GM19099 (cell line): ENCODE data around the gene EPB41L5.

Experiments used
- POLR2A ChIP-seq: IDR thresholded peaks from 3 replicates; pipeline ENCODE4 v1.6.1; 2011; ENCODE audit warnings: low read depth; ENCODE audit not compliant: insufficient read length; ENCODE audit errors: extremely low read depth

EPB41L5 gene

DNA sequence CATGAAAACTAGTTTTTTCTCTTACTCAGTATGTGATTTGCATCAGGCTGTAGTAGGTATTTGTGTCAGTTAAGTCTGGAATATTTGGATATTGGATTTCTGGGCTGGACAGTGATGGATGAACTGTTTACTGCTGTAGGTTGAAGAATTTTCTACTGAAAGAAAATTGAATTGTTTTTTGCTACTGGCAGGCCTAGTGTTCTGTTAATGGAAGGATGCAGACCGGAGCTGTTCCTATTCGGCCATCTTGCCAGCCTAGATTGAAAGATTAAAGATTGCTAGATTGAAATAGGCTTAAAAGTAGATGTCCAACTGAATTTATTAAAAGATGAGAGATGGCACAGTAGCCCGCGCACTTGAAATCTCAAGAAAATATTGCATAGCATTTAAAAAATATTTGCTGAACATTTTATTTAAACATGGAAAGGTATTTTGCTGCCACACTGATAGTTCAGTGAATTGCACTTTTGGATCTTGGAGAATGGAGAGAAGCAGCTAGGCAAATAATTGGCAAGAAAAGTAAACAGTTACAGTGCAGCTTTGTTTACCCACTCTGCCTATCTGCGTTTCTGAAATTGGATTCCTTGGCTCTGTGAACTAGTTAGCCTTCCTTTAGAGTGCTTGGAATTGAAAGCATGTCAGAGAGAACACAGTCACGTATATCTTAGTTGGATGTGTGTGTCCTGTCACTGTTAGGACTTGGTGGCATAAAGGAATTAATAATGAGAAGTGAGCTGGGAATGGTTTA lies 54.1 kb downstream of the EPB41L5 start:
- TF ChIP-seq POLR2A: no peak

DNA sequence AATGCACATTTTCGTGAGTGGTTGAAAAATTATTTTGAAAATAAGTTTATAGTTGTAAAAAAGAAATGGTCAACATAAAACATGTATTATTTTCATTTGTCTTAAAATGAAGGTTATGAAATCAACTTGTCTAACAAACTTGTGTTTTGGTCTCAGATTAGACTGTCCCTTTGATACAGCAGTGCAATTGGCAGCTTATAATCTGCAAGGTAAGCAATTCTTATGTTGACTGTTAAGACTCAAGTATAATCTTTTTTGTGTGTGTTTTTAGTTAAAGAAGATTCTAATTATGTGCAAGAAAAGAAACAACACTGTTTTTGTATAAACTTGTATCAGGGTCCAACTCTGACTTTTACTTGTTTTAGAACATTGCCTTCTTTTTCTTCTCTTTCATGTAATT lies 62.7 kb downstream of the EPB41L5 start:
- TF ChIP-seq POLR2A: no peak

DNA sequence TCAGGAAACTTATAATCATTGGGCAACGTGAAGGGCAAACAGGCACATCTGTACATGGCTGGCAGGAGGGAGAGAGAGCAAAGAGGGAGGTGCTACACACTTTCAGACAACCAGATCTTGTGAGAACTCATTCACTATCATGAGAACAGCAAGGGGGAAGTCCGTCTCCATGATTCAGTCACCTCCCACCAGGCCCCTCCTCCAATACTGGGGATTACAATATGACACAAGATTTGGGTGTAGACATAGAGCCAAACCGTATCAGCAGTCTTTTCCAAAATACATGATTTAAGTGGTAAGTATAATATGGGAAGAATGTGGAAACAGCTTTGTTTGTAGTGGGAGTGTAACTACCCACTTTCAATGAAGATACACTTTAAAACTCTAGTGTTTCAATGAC lies 65.0 kb downstream of the EPB41L5 start:
- TF ChIP-seq POLR2A: no peak

DNA sequence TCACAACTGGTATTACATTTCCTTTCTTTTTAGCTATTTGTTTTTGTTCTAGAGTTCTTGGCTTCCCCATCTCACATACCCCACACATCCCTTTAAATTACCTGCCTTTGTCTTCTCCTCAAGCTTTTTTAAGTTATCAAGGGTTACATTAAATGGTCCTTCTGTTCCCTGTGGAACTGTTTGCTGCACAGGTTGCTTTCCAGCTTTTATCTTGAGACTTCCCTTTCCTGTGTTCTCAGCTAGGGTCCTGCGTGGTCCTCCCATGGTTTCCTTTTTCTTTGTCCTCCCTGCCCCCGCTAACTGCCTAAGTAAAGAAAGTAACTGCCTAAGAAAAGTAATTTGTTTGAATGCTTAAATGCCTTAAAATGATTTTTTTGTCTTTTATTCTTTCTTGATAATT lies 66.8 kb downstream of the EPB41L5 start:
- TF ChIP-seq POLR2A: no peak

DNA sequence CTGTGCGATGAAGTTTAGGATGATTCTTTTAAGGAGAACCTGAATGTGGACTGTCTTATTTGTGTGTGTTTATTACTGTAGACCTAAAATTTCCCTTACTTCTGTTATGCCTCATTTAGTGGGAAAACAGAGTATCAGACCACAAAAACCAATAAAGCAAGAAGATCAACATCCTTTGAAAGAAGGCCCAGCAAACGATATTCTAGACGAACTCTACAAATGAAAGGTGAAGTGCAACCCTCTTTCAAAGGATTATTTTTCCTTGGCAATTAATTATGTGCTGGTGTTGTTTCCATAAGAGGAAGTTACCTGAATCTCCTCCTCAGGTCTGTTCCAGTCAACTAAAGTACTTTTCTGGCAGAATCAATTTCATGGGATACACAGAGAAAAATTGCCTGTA lies 78.6 kb downstream of the EPB41L5 start:
- TF ChIP-seq POLR2A: no peak

DNA sequence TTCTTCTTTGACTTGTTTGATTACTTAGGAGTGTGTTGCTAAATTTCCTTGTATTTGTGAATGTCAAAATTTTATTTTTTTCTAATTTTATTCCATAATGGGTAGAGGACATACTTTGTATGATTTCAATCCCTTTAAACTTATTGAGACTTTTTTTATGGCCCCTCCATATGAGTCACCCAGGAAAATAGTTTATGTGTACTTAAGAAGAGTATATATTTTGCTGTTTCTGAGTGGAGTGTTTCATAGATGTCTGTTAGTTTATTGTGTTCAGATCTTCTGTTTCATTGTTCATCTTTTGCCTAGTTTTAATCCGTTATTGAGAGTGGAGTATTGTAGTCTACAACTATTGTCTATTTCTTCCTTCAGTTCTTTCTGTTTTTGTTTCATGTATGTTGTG lies 81.9 kb downstream of the EPB41L5 start:
- TF ChIP-seq POLR2A: no peak

DNA sequence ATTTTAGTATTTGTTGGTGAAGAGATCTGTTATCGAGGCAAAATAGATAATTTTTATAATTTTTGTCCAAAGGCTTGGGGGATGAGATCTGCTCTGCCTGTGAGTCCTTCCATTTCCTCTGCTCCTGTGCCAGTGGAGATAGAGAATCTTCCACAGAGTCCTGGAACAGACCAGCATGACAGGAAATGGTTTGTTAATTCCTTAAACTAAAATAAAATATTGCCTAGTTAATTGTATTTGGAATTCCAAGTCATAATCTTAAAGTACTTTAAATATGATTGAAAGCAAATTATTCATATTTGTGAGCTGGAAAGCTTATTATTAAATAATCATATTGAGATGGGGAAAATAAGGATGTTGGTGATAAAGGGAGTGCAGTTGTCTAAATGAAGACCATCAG lies 87.8 kb downstream of the EPB41L5 start:
- no peak for TF ChIP-seq POLR2A

DNA sequence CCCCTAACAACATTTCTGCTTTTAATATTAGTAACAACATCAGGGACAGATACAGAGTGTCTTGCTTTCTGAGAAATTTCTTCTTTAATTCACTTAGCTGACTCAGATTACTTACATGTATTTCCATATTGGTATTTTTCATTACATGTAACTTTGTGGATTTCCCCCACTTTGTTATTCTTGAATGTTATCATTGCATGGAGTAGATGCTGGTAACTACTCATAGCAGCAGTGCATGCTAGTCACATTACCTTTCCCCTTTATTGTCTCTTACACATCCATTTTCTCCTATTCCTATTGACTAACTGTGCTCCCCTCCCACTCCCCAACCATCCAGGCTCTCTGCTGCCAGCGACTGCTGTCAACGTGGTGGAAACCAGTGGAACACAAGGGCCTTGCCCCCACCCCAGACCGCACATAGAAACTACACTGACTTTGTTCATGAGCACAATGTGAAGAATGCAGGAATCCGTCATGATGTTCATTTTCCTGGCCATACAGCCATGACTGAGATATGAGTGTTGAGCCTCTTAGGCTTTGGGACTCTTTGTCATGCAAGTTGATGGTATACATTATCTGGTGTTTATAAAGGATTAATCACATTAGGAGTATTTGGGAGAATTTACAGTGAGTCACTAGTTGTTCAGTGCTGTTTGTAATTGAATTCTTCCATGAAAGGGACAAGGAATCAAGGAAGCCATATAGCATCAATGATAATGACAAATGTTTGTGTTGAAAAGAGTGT lies 91.0 kb downstream of the EPB41L5 start:
- no peak for TF ChIP-seq POLR2A

DNA sequence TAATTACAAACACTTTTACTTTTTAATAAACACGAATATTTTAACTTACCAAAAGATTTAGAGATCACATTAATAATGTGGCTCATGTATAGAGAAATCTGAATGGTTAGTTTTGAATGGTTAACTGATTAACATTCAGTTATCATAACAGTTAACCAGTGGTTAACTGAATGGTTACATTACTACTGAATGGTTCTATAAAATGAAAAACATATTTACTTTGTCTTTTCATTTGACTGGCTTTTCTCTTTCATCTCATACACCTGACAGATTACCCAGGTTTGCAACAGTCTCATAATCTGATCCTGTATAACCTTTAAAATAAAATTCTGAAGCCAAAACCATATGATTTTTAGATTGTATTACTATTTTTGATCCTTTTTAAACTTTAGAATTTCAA lies 91.9 kb downstream of the EPB41L5 start:
- TF ChIP-seq POLR2A: no peak

DNA sequence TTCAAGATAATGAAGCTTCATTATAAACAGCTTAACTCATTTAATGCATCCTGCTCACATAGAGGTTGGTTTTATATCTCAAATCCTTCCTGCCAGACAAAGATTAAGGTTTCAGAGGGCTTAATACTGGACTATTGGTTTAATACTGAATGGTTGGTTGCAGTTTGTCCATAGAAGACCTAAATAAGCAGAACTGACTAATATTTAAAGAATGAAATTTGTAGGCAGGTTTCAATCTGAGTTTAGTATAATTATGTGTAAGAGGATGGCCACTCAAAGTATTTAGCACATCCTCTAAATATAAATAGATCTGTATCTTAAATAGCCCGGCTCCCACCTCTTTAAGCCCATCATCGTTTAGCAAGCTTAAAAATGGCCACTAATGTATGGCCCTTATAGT lies 92.5 kb downstream of the EPB41L5 start:
- TF ChIP-seq POLR2A: no peak

DNA sequence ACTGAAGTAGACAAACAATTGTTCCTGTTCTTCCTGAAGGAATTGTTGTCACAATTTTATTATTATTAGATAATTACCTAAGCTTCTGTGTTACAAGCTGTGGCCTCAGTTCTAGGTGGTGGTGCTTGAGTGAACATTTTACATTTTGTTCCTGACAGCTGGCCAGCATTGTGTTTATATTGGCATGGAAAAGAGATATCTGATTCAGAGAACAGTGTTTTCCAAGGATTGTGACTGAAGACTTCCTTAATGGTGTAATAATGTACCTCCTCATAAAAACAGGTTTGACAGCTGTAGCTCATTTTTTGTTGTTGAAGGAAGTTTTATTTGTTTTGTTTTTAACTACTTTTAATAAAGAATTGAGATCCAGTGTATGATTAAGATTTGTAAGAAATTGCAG lies 95.2 kb downstream of the EPB41L5 start:
- no peak for TF ChIP-seq POLR2A

DNA sequence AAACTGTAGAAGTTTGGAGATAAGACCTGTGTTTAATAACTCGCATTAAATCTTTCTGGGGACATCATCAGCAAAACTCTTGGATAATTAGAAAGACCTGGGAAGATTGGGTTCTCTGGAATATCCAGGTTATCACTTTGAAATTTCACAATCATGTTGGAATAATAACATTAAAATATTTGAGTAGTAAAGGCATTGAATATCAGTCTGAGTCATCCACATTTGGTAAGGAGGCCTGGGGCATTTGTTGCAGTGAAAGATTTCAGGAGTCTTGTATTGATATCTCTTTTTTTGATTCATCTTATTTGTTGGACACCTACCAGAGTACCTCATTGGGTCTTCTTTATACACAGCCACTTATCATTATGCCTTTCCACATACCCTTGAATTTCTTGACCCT lies 95.9 kb downstream of the EPB41L5 start:
- TF ChIP-seq POLR2A: no peak

DNA sequence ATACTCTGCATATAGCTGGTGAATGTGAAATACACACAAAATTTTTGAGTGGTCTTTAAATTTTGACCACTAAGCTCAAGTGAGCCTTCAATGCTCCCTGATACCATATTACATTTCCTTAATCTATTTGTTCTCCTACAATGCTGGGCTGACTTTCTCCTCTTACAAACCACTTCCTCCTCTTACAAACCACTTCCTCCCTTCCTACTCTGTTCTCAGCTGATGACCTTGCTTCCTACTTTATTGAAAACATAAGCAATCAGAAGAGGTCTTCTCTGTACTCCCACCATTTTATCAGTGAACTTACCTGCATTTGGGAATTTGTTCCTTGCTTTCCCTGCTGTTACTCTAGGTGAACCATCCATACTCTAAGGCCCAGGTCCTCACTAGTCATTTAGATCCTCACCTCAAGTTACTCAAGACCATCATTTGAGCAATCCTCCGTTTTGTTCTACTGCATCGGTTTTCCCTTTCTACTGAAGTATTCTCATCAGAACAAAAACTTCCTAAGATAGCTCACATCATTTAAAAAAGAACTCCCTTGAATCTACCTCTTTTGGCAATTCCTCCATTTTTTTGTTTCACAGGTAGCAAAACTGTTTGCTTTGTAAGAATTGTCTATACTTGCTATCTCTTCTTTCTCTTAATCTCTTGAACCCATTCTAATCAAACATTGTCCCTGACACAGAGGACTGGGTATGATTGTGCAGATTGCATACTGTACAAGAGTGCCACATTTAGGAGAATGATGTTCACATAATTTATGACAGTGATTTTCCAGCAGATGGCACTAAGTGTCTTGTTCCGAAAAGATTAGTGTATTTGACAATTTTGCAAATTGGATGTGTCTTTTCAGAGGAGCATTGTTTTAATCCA lies 96.5 kb downstream of the EPB41L5 start:
- TF ChIP-seq POLR2A: no peak

DNA sequence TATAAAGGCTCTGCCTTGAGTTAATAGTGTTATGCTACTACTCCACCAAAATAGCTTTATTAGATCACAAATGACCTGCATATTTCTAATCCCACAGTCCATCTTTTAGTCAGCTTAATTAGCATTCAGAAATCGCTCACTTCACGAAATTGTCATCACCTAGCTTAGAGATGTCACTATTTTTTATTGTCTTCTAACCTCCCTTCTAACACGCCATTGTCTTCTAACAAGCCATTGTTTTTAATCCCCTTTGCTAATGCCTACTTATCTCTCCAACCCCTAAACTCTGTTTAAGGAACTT lies 97.1 kb downstream of the EPB41L5 start:
- TF ChIP-seq POLR2A: no peak

DNA sequence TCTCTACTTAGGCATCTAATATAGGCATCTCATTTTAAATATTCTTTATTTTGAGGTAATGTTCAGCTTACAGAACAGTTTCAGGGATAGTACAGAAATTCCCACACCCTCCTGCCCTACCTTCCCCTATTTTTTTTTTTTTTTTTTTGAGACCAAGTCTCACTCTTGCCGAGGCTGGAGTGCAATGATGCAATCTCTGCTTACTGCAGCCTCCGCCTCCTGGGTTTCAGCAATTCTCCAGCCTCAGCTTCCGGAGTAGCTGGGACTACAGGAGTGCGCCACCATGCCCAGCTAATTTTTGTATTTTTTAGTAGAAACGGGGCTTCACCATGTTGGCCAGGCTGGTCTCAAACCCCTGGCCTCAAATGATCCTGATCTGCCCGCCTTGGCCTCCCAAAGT lies 97.6 kb downstream of the EPB41L5 start:
- TF ChIP-seq POLR2A: no peak

DNA sequence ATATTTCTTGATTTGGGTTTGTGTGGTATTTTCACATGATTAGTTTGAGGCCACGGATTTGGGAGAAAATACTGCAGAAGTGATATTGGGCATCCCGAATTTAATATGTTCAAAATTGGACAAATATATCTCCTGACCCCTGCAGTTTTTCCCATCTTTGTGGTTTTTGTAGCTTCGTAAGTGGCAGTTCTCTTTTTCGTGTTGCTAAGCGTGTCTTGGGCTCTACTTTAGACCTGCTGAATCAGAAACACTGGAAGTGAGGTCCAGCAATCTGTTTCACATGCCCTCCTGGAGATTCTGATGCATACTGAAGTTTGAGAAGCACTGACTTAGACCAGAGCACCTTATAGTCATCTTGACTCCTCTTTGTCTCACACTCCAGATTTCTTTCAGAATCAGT lies 98.3 kb downstream of the EPB41L5 start:
- no peak for TF ChIP-seq POLR2A
